GM12878 (cell line): ENCODE results near the gene MNAT1. TPM values are rescaled to one million over a fixed set of nuclear protein-coding genes. Genes with fewer than 3 reads are reported as not detected.

Experiments used
- ATAC-seq: fragments of 200-7000 bp; cut with Tn5 transposase; 3 replicates; pipeline ENCODE4 v1.9.1; 2020; ENCODE audit warnings: mild to moderate bottlenecking, moderate library complexity
- BruUV-seq: library from RNA; stranded (reverse); fragments of 400-500 nt; replicated peaks from 2 replicates; lab custom pipeline; 2021; lab: Mats Ljungman, UMichigan
- CTCF ChIA-PET: fragments of 300-600 bp; sonication (Branson Sonifier 250); formaldehyde crosslinking; extraction: SDS; loops from one replicate; lab custom pipeline; 2021; ENCODE audit warnings: inconsistent platforms; lab: Yijun Ruan, JAX
- POLR2A ChIA-PET: fragments of 350-600 bp; formaldehyde crosslinking; extraction: SDS; loops from one replicate; lab custom pipeline; 2021; ENCODE audit warnings: inconsistent platforms; lab: Charles Lee
- RAD21 ChIA-PET: fragments of 300-600 bp; sonication (Branson Sonifier 250); formaldehyde crosslinking; loops from one replicate; lab custom pipeline; 2023; ENCODE audit warnings: antibody characterized with exemption; ENCODE audit not compliant: unreplicated experiment; lab: Charles Lee
- SMC1A ChIA-PET: fragments of 300-600 bp; sonication (Branson Sonifier 250); formaldehyde crosslinking; loops from one replicate; lab custom pipeline; 2023; ENCODE audit not compliant: unreplicated experiment, uncharacterized antibody; lab: Charles Lee
- DNase-seq: peaks from one replicate; pipeline ENCODE4 v3.0.0-alpha.2; 2011; ENCODE audit warnings: low read depth, low spot score
- FAIRE-seq: peaks from 3 replicates; lab custom pipeline; 2011; peaks lifted over from hg19 to GRCh38; lab: Jason Lieb, UNC
- H2AFZ ChIP-seq: 2 replicates; pipeline ENCODE4 v1.6.0; 2011; ENCODE audit warnings: low read depth, low read length, control low read depth; ENCODE audit not compliant: control insufficient read depth
- H3K27ac ChIP-seq: 2 replicates; pipeline ENCODE4 v1.5.1; 2011; ENCODE audit warnings: control low read depth; ENCODE audit not compliant: control insufficient read depth, insufficient read depth
- H3K27me3 ChIP-seq, 2 experiments: replicated peaks in 1 of 2; 2 replicates each; pipeline versions ENCODE4 v1.6.0 to v1.6.1; 2011; ENCODE audit warnings: low read length in 1 of 2; ENCODE audit not compliant: control insufficient read depth in 2 of 2, insufficient read depth in 2 of 2
- H3K36me3 ChIP-seq, 2 experiments: 2 replicates each; pipeline ENCODE4 v1.5.1; 2011; ENCODE audit warnings: low read length in 1 of 2; ENCODE audit not compliant: control insufficient read depth in 2 of 2, insufficient read depth in 2 of 2
- H3K4me1 ChIP-seq: 2 replicates; pipeline ENCODE4 v1.6.1; 2011; ENCODE audit warnings: mild to moderate bottlenecking, low read length, moderate library complexity, mixed read lengths; ENCODE audit not compliant: control insufficient read depth, insufficient read depth
- H3K4me2 ChIP-seq: 2 replicates; pipeline ENCODE4 v1.6.0; 2011; ENCODE audit warnings: control low read depth; ENCODE audit not compliant: control insufficient read depth, insufficient read depth
- H3K4me3 ChIP-seq: fragments of 200-600 bp; sonication (generic); 2 replicates; pipeline ENCODE4 v1.5.1; 2016
- H3K79me2 ChIP-seq: 2 replicates; pipeline ENCODE4 v1.6.0; 2011; ENCODE audit warnings: low read length; ENCODE audit not compliant: control insufficient read depth, insufficient read depth
- H3K9ac ChIP-seq: 2 replicates; pipeline ENCODE4 v1.8.0; 2011; ENCODE audit warnings: low read length, control low read depth, mixed read lengths; ENCODE audit not compliant: control insufficient read depth, insufficient read depth
- H3K9me3 ChIP-seq: replicated peaks from 3 replicates; pipeline ENCODE4 v1.5.1; 2011; ENCODE audit warnings: mild to moderate bottlenecking, low read length; ENCODE audit not compliant: control insufficient read depth, insufficient read depth
- H4K20me1 ChIP-seq: 2 replicates; pipeline ENCODE4 v1.6.0; 2011; ENCODE audit not compliant: control insufficient read depth, insufficient read depth
- BMI1 ChIP-seq: fragments of 450-650 bp; IDR thresholded peaks from 2 replicates; pipeline ENCODE4 v1.6.1; 2016; ENCODE audit warnings: mild to moderate bottlenecking, moderate library complexity, borderline replicate concordance
- CHD1 ChIP-seq: IDR thresholded peaks from 2 replicates; pipeline ENCODE4 v1.6.1; 2012; ENCODE audit warnings: low read depth, low read length, improper control_type of control experiment
- IRF4 ChIP-seq: IDR thresholded peaks from 2 replicates; pipeline ENCODE4 v1.6.1; 2011; ENCODE audit warnings: low read depth, low read length
- KLF5 ChIP-seq: fragments of 450-650 bp; IDR thresholded peaks from 2 replicates; pipeline ENCODE4 v1.6.1; 2014; ENCODE audit warnings: mild to moderate bottlenecking; ENCODE audit not compliant: partially characterized antibody
- MEF2B ChIP-seq: fragments of 450-650 bp; IDR thresholded peaks from 2 replicates; pipeline ENCODE4 v1.6.1; 2018; ENCODE audit warnings: mild to moderate bottlenecking, moderate library complexity; ENCODE audit not compliant: partially characterized antibody, poor library complexity, severe bottlenecking
- MLLT1 ChIP-seq: fragments of 450-650 bp; IDR thresholded peaks from 2 replicates; pipeline ENCODE4 v1.6.1; 2016; ENCODE audit warnings: mild to moderate bottlenecking
- MXI1 ChIP-seq: fragments of 150-350 bp; IDR thresholded peaks from 2 replicates; pipeline ENCODE4 v1.6.1; 2011; ENCODE audit warnings: low read depth, mild to moderate bottlenecking, inconsistent platforms, low read length, improper control_type of control experiment
- NBN ChIP-seq: fragments of 450-650 bp; IDR thresholded peaks from 2 replicates; pipeline ENCODE4 v1.6.1; 2016
- NKRF ChIP-seq: fragments of 450-650 bp; conservative IDR thresholded peaks from 2 replicates; pipeline ENCODE4 v1.6.1; 2017; ENCODE audit warnings: mild to moderate bottlenecking, moderate library complexity
- PML ChIP-seq: IDR thresholded peaks from 2 replicates; pipeline ENCODE4 v1.6.1; 2012; ENCODE audit warnings: low read length, inconsistent platforms
- RAD21 ChIP-seq: IDR thresholded peaks from 2 replicates; pipeline ENCODE4 v1.6.1; 2011; ENCODE audit warnings: mild to moderate bottlenecking, low read depth, low read length, moderate library complexity; ENCODE audit not compliant: insufficient read depth
- RB1 ChIP-seq: fragments of 450-650 bp; formaldehyde crosslinking; IDR thresholded peaks from 2 replicates; pipeline ENCODE4 v1.6.1; 2017; ENCODE audit warnings: mild to moderate bottlenecking, borderline replicate concordance
- SKIL ChIP-seq: fragments of 450-650 bp; IDR thresholded peaks from 2 replicates; pipeline ENCODE4 v1.6.1; 2017; ENCODE audit warnings: mild to moderate bottlenecking, low read depth, inconsistent platforms; ENCODE audit not compliant: poor library complexity, severe bottlenecking
- SREBF2 ChIP-seq: IDR thresholded peaks from 2 replicates; pipeline ENCODE4 v1.6.1; 2012; ENCODE audit warnings: mild to moderate bottlenecking, low read length
- ZNF207 ChIP-seq: fragments of 450-650 bp; IDR thresholded peaks from 2 replicates; pipeline ENCODE4 v1.6.1; 2014; ENCODE audit warnings: antibody characterized with exemption, mild to moderate bottlenecking, borderline replicate concordance
- WGBS: methylation state at CpG from one replicate; pipeline ENCODE4 v1.1.6; 2016; ENCODE audit warnings: low lambda C conversion rate; ENCODE audit not compliant: insufficient replicate concordance, insufficient coverage; ENCODE audit errors: missing lambda C conversion rate; 5-methylcytosine and 5-hydroxymethylcytosine counted together
- in situ Hi-C: fragments of 300-500 bp; cut with MboI; formaldehyde crosslinking; loops from 9 replicates; pipeline ENCODE4 v1.14.3; 2018; ENCODE audit warnings: mixed read lengths
- intact Hi-C: fragments of 100-400 bp; cut with micrococcal nuclease; formaldehyde crosslinking; loops from one replicate; pipeline ENCODE4 v1.14.2; 2022; ENCODE audit not compliant: unreplicated experiment
- polyA plus RNA-seq, 11 experiments: library from polyadenylated mRNA; depleted of rRNA in 4 of 11; unstranded in 6 of 11; stranded (reverse) in 5 of 11; fragments of >200 nt; fragmentation: Nextera tagmentation in 4 of 11; fragmentation: Illumina TruSeq in 1 of 11; extraction: Ambion mirVana in 4 of 11; extraction: Trizol in 1 of 11; gene quantifications; 1 replicate in 1 of 11; 2 replicates in 10 of 11; pipeline versions ENCODE4 v1.2.1 to v1.2.3, GENCODE V29; 2011 to 2016; ENCODE audit warnings: inconsistent platforms in 2 of 11, missing spikeins in 2 of 11, low read depth in 1 of 11
- total RNA-seq, 4 experiments: library from RNA; depleted of rRNA in 3 of 4; stranded (reverse); fragments of >200 nt in 3 of 4; fragmentation: Illumina TruSeq in 1 of 4; extraction: Trizol in 1 of 4; gene quantifications; 2 replicates each; pipeline versions ENCODE4 v1.2.1 to v1.2.3, GENCODE V29; 2013 to 2021

The MNAT1 gene
- total and polyA plus RNA-seq, 10 of the 15 experiments (the other 5 are each of a cell fraction or from before 2014, with no cell fraction given), result 26.5 to 67.4 (median 40.8) TPM

- no peaks in the 10 kb centered on the region for H3K9me3 ChIP-seq
- TF ChIP-seq NKRF (no peak), MLLT1 (no peak), NBN (no peak), SREBF2 (no peak), CHD1 (no peak), RAD21 (no peak), RB1 (no peak), KLF5 (no peak), SKIL (no peak), BMI1 (no peak), ZNF207 (no peak), MEF2B (no peak), PML (no peak), IRF4 (no peak), MXI1 (no peak)
- TF ChIP-seq, all 136 proteins: peak for 0
- DNase-seq (no peak), ATAC-seq (no peak), FAIRE-seq (no peak)
- H3K27me3 ChIP-seq, result no peaks in the 10 kb centered on the region
- H3K4me1 ChIP-seq, result no peaks in the 10 kb centered on the region
- no peak overlapping the region for H2AFZ ChIP-seq
- in situ Hi-C loops (no loop called here), intact Hi-C loops (no loop called here)
- no peaks in the 10 kb centered on the region for H3K36me3 ChIP-seq
- no TSS peak for BruUV-seq
- no peak overlapping the region for H3K4me3 ChIP-seq
- no peaks in the 10 kb centered on the region for H3K79me2 ChIP-seq
- RAD21 ChIA-PET, result no interaction called here
- no peak overlapping the region for H3K27ac ChIP-seq
- CTCF ChIA-PET, result no interaction called here
- H3K9ac ChIP-seq, result no peak overlapping the region
- H3K4me2 ChIP-seq, result no peak overlapping the region
- SMC1A ChIA-PET, result no interaction called here
- 74% methylated on average over 3 of the region's 3 CpGs for WGBS
- no peaks in the 10 kb centered on the region for H4K20me1 ChIP-seq
- POLR2A ChIA-PET, result no interaction called here
Measured at GRCh38 chr14:60946773-60947172, 212.2 kb downstream of the MNAT1 start.
